Measurements from ENCODE around the gene PTPRN2. TPM values are rescaled to one million over a fixed set of nuclear protein-coding genes. Genes with fewer than 3 reads are reported as not detected.

The PTPRN2 gene
- polyA plus RNA-seq, 4 donors = 1.6 to 11.7 (median 4.0) TPM

GRCh38 chr7:158373476-158374133 is 214.0 kb downstream of the PTPRN2 start:
- Histone ChIP-seq H3K27me3 (ENCODE audit: control insufficient read depth in 3 of 3, insufficient read depth in 3 of 3, low read length in 3 of 3) (no peaks in the 10 kb centered on the region), H3K4me1 (ENCODE audit: control insufficient read depth in 3 of 3, insufficient read depth in 2 of 3, low read depth in 1 of 3, low read length in 2 of 3) (no peaks in the 10 kb centered on the region), H3K4me3 (ENCODE audit: low read depth in 1 of 3, low read length in 3 of 3) (no peak overlapping the region), H3K27ac (ENCODE audit: low read depth in 1 of 3, low read length in 2 of 3) (no peak overlapping the region), H3K36me3 (ENCODE audit: control insufficient read depth in 3 of 3, insufficient read depth in 2 of 3, low read depth in 1 of 3, low read length in 3 of 3) (no peaks in the 10 kb centered on the region), H3K9me3 (ENCODE audit: control insufficient read depth in 2 of 2, insufficient read depth in 1 of 2, low read depth in 1 of 2, low read length in 1 of 2) (peaks cover 0 to 3% of the 10 kb centered on the region in 2 donors)
- DNase-seq (no peak), FAIRE-seq (no peak)
- WGBS, 3 donors = 73 to 79% (median 74%) methylated on average over 18 of the region's 18 CpGs

- Histone ChIP-seq H3K4me1 (ENCODE audit: control insufficient read depth in 3 of 3, insufficient read depth in 2 of 3, low read depth in 1 of 3, low read length in 2 of 3) (no peaks in the 10 kb centered on the region), H3K27ac (ENCODE audit: low read depth in 1 of 3, low read length in 2 of 3) (no peak overlapping the region), H3K4me3 (ENCODE audit: low read depth in 1 of 3, low read length in 3 of 3) (no peak overlapping the region), H3K36me3 (ENCODE audit: control insufficient read depth in 3 of 3, insufficient read depth in 2 of 3, low read depth in 1 of 3, low read length in 3 of 3) (no peaks in the 10 kb centered on the region), H3K27me3 (ENCODE audit: control insufficient read depth in 3 of 3, insufficient read depth in 3 of 3, low read length in 3 of 3) (no peaks in the 10 kb centered on the region), H3K9me3 (ENCODE audit: control insufficient read depth in 2 of 2, insufficient read depth in 1 of 2, low read depth in 1 of 2, low read length in 1 of 2) (peaks cover 0 to 6% of the 10 kb centered on the region in 2 donors)
- DNase-seq (no peak), FAIRE-seq (no peak)
- 76 to 81% (median 78%) methylated on average over 22 to 23 of the region's 23 CpGs for WGBS, 3 donors
Observed at GRCh38 chr7:158372400-158373342, 215.0 kb downstream of the PTPRN2 start.

GRCh38 chr7:158371856-158372255 is 215.8 kb downstream of the PTPRN2 start:
- H3K9me3 ChIP-seq (ENCODE audit: control insufficient read depth in 2 of 2, insufficient read depth in 1 of 2, low read depth in 1 of 2, low read length in 1 of 2) = peaks cover 0 to 6% of the 10 kb centered on the region in 2 donors
- DNase-seq = no peak
- H3K4me3 ChIP-seq (ENCODE audit: low read depth in 1 of 3, low read length in 3 of 3) = no peak overlapping the region
- FAIRE-seq = no peak
- H3K4me1 ChIP-seq (ENCODE audit: control insufficient read depth in 3 of 3, insufficient read depth in 2 of 3, low read depth in 1 of 3, low read length in 2 of 3) = no peaks in the 10 kb centered on the region
- no peaks in the 10 kb centered on the region for H3K36me3 ChIP-seq (ENCODE audit: control insufficient read depth in 3 of 3, insufficient read depth in 2 of 3, low read depth in 1 of 3, low read length in 3 of 3)
- no peaks in the 10 kb centered on the region for H3K27me3 ChIP-seq (ENCODE audit: control insufficient read depth in 3 of 3, insufficient read depth in 3 of 3, low read length in 3 of 3)
- no peak overlapping the region for H3K27ac ChIP-seq (ENCODE audit: low read depth in 1 of 3, low read length in 2 of 3)
- 80 to 91% (median 80%) methylated on average over 15 to 17 of the region's 17 CpGs for WGBS, 3 donors

DNA sequence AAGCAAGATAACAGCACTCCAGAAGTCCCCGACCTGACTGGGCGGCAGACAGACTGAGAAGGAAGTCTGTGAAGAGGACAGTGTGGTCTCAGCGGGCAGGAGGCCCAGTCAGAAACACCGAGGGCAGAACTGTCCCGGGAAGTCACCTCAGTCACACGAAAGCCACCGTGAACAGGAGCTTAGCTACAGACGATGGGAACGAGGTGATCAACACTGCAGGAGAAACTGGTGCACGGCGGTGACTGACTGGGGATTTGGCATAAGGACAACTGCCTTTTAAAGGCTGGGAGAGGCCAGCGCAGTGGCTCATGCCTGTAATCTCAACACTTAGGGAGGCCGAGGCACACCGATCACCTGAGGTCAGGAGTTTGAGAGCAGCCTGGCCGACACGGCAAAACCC is 217.8 kb downstream of the PTPRN2 start:
- no peak overlapping the region for H3K27ac ChIP-seq (ENCODE audit: low read depth in 1 of 3, low read length in 2 of 3)
- DNase-seq (no peak), FAIRE-seq (no peak)
- H3K36me3 ChIP-seq (ENCODE audit: control insufficient read depth in 3 of 3, insufficient read depth in 2 of 3, low read depth in 1 of 3, low read length in 3 of 3) = no peaks in the 10 kb centered on the region
- peaks cover 0 to 3% of the 10 kb centered on the region in 2 donors for H3K9me3 ChIP-seq (ENCODE audit: control insufficient read depth in 2 of 2, insufficient read depth in 1 of 2, low read depth in 1 of 2, low read length in 1 of 2)
- H3K4me1 ChIP-seq (ENCODE audit: control insufficient read depth in 3 of 3, insufficient read depth in 2 of 3, low read depth in 1 of 3, low read length in 2 of 3) = no peaks in the 10 kb centered on the region
- no peak overlapping the region for H3K4me3 ChIP-seq (ENCODE audit: low read depth in 1 of 3, low read length in 3 of 3)
- 89 to 92% (median 90%) methylated on average over 16 of the region's 16 CpGs for WGBS, 3 donors
- H3K27me3 ChIP-seq (ENCODE audit: control insufficient read depth in 3 of 3, insufficient read depth in 3 of 3, low read length in 3 of 3) = no peaks in the 10 kb centered on the region

DNA sequence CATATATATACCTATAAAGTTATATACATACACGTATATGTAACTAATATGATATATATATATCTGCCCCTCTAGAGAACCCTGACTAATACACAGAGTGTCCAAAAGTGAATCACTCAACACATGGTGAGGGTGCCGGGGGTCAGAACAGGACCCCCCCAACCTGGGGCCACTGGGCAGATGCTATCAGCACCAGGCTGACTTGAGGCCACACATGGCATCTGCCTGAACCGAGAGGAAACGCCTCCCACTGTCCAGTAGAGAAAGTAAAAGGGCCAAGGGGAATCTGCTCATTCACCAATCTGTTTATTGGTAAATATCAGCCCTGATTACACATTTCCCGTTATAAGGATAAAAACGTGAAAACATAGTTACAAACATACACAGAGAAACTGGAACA is 218.3 kb downstream of the PTPRN2 start:
- DNase-seq = no peak
- Histone ChIP-seq H3K4me1 (ENCODE audit: control insufficient read depth in 3 of 3, insufficient read depth in 2 of 3, low read depth in 1 of 3, low read length in 2 of 3) (no peaks in the 10 kb centered on the region), H3K27me3 (ENCODE audit: control insufficient read depth in 3 of 3, insufficient read depth in 3 of 3, low read length in 3 of 3) (no peaks in the 10 kb centered on the region), H3K36me3 (ENCODE audit: control insufficient read depth in 3 of 3, insufficient read depth in 2 of 3, low read depth in 1 of 3, low read length in 3 of 3) (no peaks in the 10 kb centered on the region), H3K9me3 (ENCODE audit: control insufficient read depth in 2 of 2, insufficient read depth in 1 of 2, low read depth in 1 of 2, low read length in 1 of 2) (peaks cover 0 to 3% of the 10 kb centered on the region in 2 donors), H3K4me3 (ENCODE audit: low read depth in 1 of 3, low read length in 3 of 3) (no peak overlapping the region), H3K27ac (ENCODE audit: low read depth in 1 of 3, low read length in 2 of 3) (no peak overlapping the region)
- WGBS, 3 donors = 82 to 86% (median 83%) methylated on average over 6 of the region's 6 CpGs
- no peak for FAIRE-seq

DNA sequence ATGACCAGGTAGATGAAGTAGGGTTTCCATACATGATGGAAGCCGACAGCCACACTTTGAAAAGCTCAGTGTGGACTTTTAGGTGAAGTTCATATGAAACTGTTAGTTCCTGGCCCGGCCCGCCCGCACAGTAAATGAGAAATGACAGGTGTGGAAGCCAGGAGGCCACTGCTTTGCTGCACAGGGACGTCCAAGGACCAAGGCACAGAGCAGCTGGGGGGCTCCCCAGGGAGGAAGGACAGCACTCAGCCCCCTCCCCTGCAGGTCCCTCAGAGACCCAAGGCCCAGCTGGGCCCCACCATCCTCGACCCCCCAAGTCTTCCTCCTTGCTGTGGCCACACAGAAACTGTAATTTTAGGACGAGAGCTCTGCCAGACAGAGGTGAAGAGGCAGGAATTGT is 219.2 kb downstream of the PTPRN2 start:
- Histone ChIP-seq H3K4me1 (ENCODE audit: control insufficient read depth in 3 of 3, insufficient read depth in 2 of 3, low read depth in 1 of 3, low read length in 2 of 3) (no peaks in the 10 kb centered on the region), H3K9me3 (ENCODE audit: control insufficient read depth in 2 of 2, insufficient read depth in 1 of 2, low read depth in 1 of 2, low read length in 1 of 2) (peaks cover 0 to 3% of the 10 kb centered on the region in 2 donors), H3K27ac (ENCODE audit: low read depth in 1 of 3, low read length in 2 of 3) (no peak overlapping the region), H3K27me3 (ENCODE audit: control insufficient read depth in 3 of 3, insufficient read depth in 3 of 3, low read length in 3 of 3) (no peaks in the 10 kb centered on the region), H3K36me3 (ENCODE audit: control insufficient read depth in 3 of 3, insufficient read depth in 2 of 3, low read depth in 1 of 3, low read length in 3 of 3) (no peaks in the 10 kb centered on the region), H3K4me3 (ENCODE audit: low read depth in 1 of 3, low read length in 3 of 3) (no peak overlapping the region)
- FAIRE-seq = no peak
- whole genome bisulfite sequencing, 3 donors = 55 to 69% (median 59%) methylated on average over 7 of the region's 7 CpGs
- no peak for DNase-seq

DNA sequence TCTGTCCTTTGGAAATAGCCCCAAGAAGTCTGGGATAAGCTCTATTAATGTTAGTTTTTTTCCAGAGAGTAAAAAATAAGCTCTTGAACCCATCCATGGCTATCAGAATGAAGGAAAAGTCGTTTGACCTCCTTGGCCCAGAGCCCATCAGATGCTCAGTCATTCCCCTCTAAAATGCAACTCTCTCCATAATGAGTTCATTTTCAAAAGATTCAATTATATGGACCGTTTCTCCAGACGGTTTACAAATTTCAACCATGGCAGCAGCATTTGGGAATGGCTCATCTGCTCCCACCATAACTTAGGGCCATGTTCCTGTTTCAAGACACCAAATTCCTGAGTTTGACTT is 220.0 kb downstream of the PTPRN2 start:
- no peaks in the 10 kb centered on the region for H3K27me3 ChIP-seq (ENCODE audit: control insufficient read depth in 3 of 3, insufficient read depth in 3 of 3, low read length in 3 of 3)
- peaks cover 0 to 3% of the 10 kb centered on the region in 2 donors for H3K9me3 ChIP-seq (ENCODE audit: control insufficient read depth in 2 of 2, insufficient read depth in 1 of 2, low read depth in 1 of 2, low read length in 1 of 2)
- no peaks in the 10 kb centered on the region for H3K4me1 ChIP-seq (ENCODE audit: control insufficient read depth in 3 of 3, insufficient read depth in 2 of 3, low read depth in 1 of 3, low read length in 2 of 3)
- no peak overlapping the region for H3K4me3 ChIP-seq (ENCODE audit: low read depth in 1 of 3, low read length in 3 of 3)
- DNase-seq = no peak
- FAIRE-seq = no peak
- no peak overlapping the region for H3K27ac ChIP-seq (ENCODE audit: low read depth in 1 of 3, low read length in 2 of 3)
- H3K36me3 ChIP-seq (ENCODE audit: control insufficient read depth in 3 of 3, insufficient read depth in 2 of 3, low read depth in 1 of 3, low read length in 3 of 3) = no peaks in the 10 kb centered on the region
- 59 to 62% (median 61%) methylated on average over 3 of the region's 3 CpGs for WGBS, 3 donors

DNA sequence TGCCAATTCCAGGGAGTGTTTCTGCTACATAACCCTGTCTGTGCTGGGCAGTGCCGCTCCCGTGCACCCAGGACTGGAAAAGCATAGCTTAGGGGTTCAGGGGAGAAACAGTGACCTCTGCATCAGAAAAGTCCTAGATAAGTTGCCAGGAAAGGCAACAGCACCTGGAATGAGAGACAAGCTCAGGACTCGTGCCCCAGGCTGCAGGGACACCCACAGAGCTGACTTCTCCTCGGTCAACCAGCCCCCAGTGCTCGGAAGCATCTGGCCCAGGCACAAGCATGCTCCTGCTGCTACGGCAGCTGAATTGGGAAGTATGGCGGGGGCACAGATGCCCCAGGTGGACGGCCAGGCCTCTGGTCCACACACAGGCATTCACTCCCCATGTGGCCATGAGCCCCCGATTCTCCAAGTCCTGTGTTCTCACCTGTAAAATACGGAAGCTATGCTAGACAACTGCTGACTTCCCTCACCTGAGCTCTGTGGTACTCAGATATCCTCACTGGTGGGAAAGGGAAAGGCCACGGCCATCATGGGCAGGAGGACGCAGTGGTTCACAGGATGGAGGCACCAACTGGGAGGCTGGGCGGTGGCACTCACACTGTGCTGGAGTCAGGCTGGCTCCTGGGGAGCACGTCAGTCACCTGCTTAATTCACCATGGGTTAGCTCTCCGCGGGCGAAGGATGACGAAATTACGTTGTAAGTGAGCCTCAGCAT is 220.5 kb downstream of the PTPRN2 start:
- DNase-seq (no peak), FAIRE-seq (no peak)
- peaks cover 0 to 3% of the 10 kb centered on the region in 2 donors for H3K9me3 ChIP-seq (ENCODE audit: control insufficient read depth in 2 of 2, insufficient read depth in 1 of 2, low read depth in 1 of 2, low read length in 1 of 2)
- WGBS, 3 donors = 82 to 90% (median 83%) methylated on average over 19 of the region's 19 CpGs
- H3K4me3 ChIP-seq (ENCODE audit: low read depth in 1 of 3, low read length in 3 of 3) = no peak overlapping the region
- no peaks in the 10 kb centered on the region for H3K4me1 ChIP-seq (ENCODE audit: control insufficient read depth in 3 of 3, insufficient read depth in 2 of 3, low read depth in 1 of 3, low read length in 2 of 3)
- H3K36me3 ChIP-seq (ENCODE audit: control insufficient read depth in 3 of 3, insufficient read depth in 2 of 3, low read depth in 1 of 3, low read length in 3 of 3) = no peaks in the 10 kb centered on the region
- H3K27me3 ChIP-seq (ENCODE audit: control insufficient read depth in 3 of 3, insufficient read depth in 3 of 3, low read length in 3 of 3) = no peaks in the 10 kb centered on the region
- H3K27ac ChIP-seq (ENCODE audit: low read depth in 1 of 3, low read length in 2 of 3) = no peak overlapping the region
